ENCODE results near the gene ASPG.

DNA sequence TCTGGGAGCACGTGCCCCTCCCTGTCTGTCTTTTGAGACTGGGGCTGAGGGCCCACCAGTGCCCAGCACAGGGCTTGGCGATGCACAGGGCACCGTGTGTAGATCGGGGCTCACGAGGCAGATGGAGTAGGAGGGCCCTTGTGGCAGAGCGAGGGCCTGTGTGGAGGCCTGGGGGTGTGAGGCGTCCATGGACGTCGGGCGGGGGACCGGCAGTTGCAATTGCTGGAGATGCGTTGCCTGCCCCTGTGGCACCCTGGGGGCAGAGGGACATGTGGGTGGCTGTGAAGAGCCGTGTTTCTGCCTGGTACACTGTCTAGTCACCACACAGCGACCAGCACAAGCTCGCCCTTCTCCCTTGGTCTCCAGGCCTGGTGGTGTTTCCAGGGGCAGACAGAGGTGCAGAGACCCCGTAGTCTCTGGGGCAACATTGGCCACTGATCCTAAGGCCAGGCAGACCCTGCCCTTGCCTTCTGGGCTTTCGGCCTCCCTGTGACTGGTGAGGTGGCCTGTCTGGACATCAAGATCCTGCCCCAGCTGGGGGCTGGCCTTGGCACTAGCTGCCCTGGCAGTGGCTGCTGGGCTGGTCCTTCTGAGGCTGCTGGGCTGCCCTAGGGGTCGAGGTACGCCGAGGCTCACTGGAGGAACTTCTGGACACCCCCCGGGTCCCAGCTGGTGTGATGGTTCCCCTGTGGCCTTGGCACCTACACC lies 67.3 kb downstream of the ASPG start:
- TF ChIP-seq, protein P1, sequence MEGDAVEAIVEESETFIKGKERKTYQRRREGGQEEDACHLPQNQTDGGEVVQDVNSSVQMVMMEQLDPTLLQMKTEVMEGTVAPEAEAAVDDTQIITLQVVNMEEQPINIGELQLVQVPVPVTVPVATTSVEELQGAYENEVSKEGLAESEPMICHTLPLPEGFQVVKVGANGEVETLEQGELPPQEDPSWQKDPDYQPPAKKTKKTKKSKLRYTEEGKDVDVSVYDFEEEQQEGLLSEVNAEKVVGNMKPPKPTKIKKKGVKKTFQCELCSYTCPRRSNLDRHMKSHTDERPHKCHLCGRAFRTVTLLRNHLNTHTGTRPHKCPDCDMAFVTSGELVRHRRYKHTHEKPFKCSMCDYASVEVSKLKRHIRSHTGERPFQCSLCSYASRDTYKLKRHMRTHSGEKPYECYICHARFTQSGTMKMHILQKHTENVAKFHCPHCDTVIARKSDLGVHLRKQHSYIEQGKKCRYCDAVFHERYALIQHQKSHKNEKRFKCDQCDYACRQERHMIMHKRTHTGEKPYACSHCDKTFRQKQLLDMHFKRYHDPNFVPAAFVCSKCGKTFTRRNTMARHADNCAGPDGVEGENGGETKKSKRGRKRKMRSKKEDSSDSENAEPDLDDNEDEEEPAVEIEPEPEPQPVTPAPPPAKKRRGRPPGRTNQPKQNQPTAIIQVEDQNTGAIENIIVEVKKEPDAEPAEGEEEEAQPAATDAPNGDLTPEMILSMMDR (IDR thresholded peaks at IDR 0.05) = no peak
- TF ChIP-seq POLR2A (IDR thresholded peaks at IDR 0.05) = no peak

Data from testis (tissue), 2 donors.